OCI-LY7 (cell line): ENCODE results near the gene CHI3L2.

ENCODE experiments used
- EZH2phosphoT487 ChIP-seq: fragments of 200-600 bp; sonication (generic); IDR thresholded peaks from 2 replicates; pipeline ENCODE4 v1.6.1; 2018; ENCODE audit warnings: low read depth, borderline replicate concordance, mild to moderate bottlenecking, mixed run types, antibody characterized with exemption, low read length, moderate library complexity, mixed read lengths
- TF ChIP-seq, protein P1 (sequence below): fragments of 200-600 bp; sonication (generic); conservative IDR thresholded peaks from 2 replicates; pipeline ENCODE4 v1.5.1; 2014; ENCODE audit warnings: mild to moderate bottlenecking, antibody characterized with exemption, low read length, moderate library complexity, mixed read lengths

- TF ChIP-seq, protein P1, sequence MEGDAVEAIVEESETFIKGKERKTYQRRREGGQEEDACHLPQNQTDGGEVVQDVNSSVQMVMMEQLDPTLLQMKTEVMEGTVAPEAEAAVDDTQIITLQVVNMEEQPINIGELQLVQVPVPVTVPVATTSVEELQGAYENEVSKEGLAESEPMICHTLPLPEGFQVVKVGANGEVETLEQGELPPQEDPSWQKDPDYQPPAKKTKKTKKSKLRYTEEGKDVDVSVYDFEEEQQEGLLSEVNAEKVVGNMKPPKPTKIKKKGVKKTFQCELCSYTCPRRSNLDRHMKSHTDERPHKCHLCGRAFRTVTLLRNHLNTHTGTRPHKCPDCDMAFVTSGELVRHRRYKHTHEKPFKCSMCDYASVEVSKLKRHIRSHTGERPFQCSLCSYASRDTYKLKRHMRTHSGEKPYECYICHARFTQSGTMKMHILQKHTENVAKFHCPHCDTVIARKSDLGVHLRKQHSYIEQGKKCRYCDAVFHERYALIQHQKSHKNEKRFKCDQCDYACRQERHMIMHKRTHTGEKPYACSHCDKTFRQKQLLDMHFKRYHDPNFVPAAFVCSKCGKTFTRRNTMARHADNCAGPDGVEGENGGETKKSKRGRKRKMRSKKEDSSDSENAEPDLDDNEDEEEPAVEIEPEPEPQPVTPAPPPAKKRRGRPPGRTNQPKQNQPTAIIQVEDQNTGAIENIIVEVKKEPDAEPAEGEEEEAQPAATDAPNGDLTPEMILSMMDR: no peak
- no peak for TF ChIP-seq EZH2phosphoT487
These were observed 15.5 kb downstream of the CHI3L2 start for GRCh38 chr1:111242805-111243523.
